ENCODE data around the gene BCL7A. TPM values are rescaled to one million over a fixed set of nuclear protein-coding genes. Genes with fewer than 3 reads are reported as not detected.

BCL7A gene
- total and polyA plus RNA-seq, 2 experiments from 2014 or later: 12.7 to 14.9 TPM

GRCh38 chr12:122097584-122097926 lies 75.9 kb downstream of the BCL7A start:
- no peak overlapping the region for H3K4me3 Mint-ChIP-seq

More at GRCh38 chr12:122097584-122097926, 75.9 kb downstream of the BCL7A start:
- Histone ChIP-seq H2AFZ (no peak overlapping the region; the same call in 1 of the 2 replicates), H3K27ac (ENCODE audit: low read depth) (peak overlapping the region; percentile 59; the same call in 1 of the 2 replicates), H3K4me3 (no peak overlapping the region), H3K4me1 (ENCODE audit: insufficient read depth) (peaks cover 15% of the 10 kb centered on the region), H3F3A (replicated peaks; ENCODE audit: low read depth) (peaks cover 3% of the 10 kb centered on the region; the same call in 1 of the 2 replicates), H3K36me3 (ENCODE audit: insufficient read depth) (peaks cover 4% of the 10 kb centered on the region; the same call in 1 of the 2 replicates), H3K4me2 (no peak overlapping the region), H3K27me3 (ENCODE audit: insufficient read depth) (no peaks in the 10 kb centered on the region), H3K79me2 (replicated peaks; ENCODE audit: insufficient read depth) (peaks cover 50% of the 10 kb centered on the region), H3K9me2 (ENCODE audit: insufficient read depth) (no peaks in the 10 kb centered on the region), H4K20me1 (replicated peaks; ENCODE audit: insufficient read depth) (peaks cover 5% of the 10 kb centered on the region)
- Mint-ChIP-seq H3K36me3 (ENCODE audit: low read depth) (peaks cover 2% of the 10 kb centered on the region), H3K27ac (peak overlapping the region; percentile 36), H3K4me1 (peaks cover 22% of the 10 kb centered on the region), H3K9me3 (no peaks in the 10 kb centered on the region), H3K27me3 (ENCODE audit: insufficient read depth, low read depth, poor library complexity) (no peaks in the 10 kb centered on the region)
- no peak for TF ChIP-seq ZNF331 (CRISPR knock-in tag; IDR thresholded peaks at IDR 0.05; ENCODE audit: low read depth)
- no peak for TF ChIP-seq ZNF114 (CRISPR knock-in tag; IDR thresholded peaks at IDR 0.05)
- no peak for TF ChIP-seq EZH2 (IDR thresholded peaks at IDR 0.05; ENCODE audit: low read depth, unreplicated experiment)
- TF ChIP-seq JUNB (IDR thresholded peaks at IDR 0.05; ENCODE audit: unreplicated experiment): no peak
- no peak for TF ChIP-seq POLR2AphosphoS5 (IDR thresholded peaks at IDR 0.05; ENCODE audit: low read depth)
- TF ChIP-seq ETS1 (IDR thresholded peaks at IDR 0.05): no peak
- TF ChIP-seq CTCF (conservative IDR thresholded peaks at IDR 0.05; ENCODE audit: low read depth in 2 of 2): no peak
- no peak for TF ChIP-seq ZNF462 (CRISPR knock-in tag; IDR thresholded peaks at IDR 0.05)
- TF ChIP-seq CREB1 (CRISPR knock-in tag; IDR thresholded peaks at IDR 0.05; ENCODE audit: low read depth): no peak
- TF ChIP-seq EZH2phosphoT487 (IDR thresholded peaks at IDR 0.05; ENCODE audit: unreplicated experiment): no peak
- TF ChIP-seq STAT1 (IDR thresholded peaks at IDR 0.05; ENCODE audit: unreplicated experiment): no peak
- TF ChIP-seq NANOG (IDR thresholded peaks at IDR 0.05; ENCODE audit: borderline replicate concordance): no peak
- no peak for DNase-seq (ENCODE audit: low spot score)
- peak; percentile 48 for ATAC-seq
